ENCODE measurements around the gene CHRNA7. TPM values are rescaled to one million over a fixed set of nuclear protein-coding genes. Genes with fewer than 3 reads are reported as not detected.

The CHRNA7 gene
- total and polyA plus RNA-seq, 8 donors = 1.2 to 32.3 (median 24.6) TPM

GRCh38 chr15:32003558-32003957, 26.8 kb upstream of the CHRNA7 start:
- no peak for DNase-seq
- H3K36me3 ChIP-seq = no peaks in the 10 kb centered on the region
- TF ChIP-seq, protein P1, sequence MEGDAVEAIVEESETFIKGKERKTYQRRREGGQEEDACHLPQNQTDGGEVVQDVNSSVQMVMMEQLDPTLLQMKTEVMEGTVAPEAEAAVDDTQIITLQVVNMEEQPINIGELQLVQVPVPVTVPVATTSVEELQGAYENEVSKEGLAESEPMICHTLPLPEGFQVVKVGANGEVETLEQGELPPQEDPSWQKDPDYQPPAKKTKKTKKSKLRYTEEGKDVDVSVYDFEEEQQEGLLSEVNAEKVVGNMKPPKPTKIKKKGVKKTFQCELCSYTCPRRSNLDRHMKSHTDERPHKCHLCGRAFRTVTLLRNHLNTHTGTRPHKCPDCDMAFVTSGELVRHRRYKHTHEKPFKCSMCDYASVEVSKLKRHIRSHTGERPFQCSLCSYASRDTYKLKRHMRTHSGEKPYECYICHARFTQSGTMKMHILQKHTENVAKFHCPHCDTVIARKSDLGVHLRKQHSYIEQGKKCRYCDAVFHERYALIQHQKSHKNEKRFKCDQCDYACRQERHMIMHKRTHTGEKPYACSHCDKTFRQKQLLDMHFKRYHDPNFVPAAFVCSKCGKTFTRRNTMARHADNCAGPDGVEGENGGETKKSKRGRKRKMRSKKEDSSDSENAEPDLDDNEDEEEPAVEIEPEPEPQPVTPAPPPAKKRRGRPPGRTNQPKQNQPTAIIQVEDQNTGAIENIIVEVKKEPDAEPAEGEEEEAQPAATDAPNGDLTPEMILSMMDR (IDR thresholded peaks at IDR 0.05) = no peak
- intact Hi-C loops (cut with DNase I) = no loop called here
- H3K27ac ChIP-seq = no peak overlapping the region
- no peaks in the 10 kb centered on the region for H3K27me3 ChIP-seq
- no peak for ATAC-seq
- no peaks in the 10 kb centered on the region for H3K9me3 ChIP-seq
- H3K4me3 ChIP-seq = no peak overlapping the region
- no peaks in the 10 kb centered on the region for H3K4me1 ChIP-seq

- Histone ChIP-seq H3K9me3 (no peaks in the 10 kb centered on the region), H3K4me1 (no peaks in the 10 kb centered on the region), H3K4me3 (no peak overlapping the region), H3K27ac (no peak overlapping the region), H3K27me3 (no peaks in the 10 kb centered on the region), H3K36me3 (no peaks in the 10 kb centered on the region)
- TF ChIP-seq, protein P1 (IDR thresholded peaks at IDR 0.05) = no peak
- intact Hi-C loops (cut with DNase I) = no loop called here
- no peak for ATAC-seq
- no peak for DNase-seq
Observed at GRCh38 chr15:32004249-32004648, 26.1 kb upstream of the CHRNA7 start.

DNA sequence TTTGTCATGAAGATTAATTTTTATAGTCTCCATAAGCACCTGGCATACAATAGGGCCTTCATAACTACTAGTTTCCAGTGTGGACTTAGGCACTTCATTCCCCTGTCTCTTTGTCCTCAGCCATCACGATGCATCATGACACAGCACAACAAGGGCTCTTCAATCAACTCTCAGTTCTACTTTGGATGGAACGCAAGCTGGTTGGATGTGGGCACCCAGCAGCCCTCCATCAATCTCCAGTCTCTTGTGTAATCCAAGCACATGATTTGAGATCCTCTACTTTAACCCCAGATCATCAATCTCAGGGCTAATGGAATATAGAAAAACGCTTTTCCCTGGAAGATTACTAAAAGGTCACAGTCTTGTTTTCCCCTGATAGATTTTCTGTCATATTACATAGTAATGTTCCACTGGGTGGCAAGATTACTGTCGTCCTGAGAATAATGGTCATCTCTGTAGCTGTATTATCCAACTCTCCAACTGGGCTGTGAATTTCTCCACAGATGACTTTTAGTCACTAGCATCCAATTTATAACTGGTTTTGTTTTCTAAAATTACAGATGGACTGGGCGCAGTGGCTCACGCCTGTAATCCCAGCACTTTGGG, 22.9 kb upstream of the CHRNA7 start:
- Histone ChIP-seq H3K4me1 (no peaks in the 10 kb centered on the region), H3K9me3 (no peaks in the 10 kb centered on the region), H3K27ac (no peak overlapping the region), H3K36me3 (no peaks in the 10 kb centered on the region), H3K4me3 (no peak overlapping the region), H3K27me3 (no peaks in the 10 kb centered on the region)
- TF ChIP-seq, protein P1 (IDR thresholded peaks at IDR 0.05) = no peak
- DNase-seq = no peak
- intact Hi-C loops (cut with DNase I) = no loop called here
- no peak for ATAC-seq

- ATAC-seq (no peak), DNase-seq (no peak)
- Histone ChIP-seq H3K36me3 (no peaks in the 10 kb centered on the region), H3K9me3 (peaks cover 0 to 5% of the 10 kb centered on the region in 2 donors), H3K4me1 (no peaks in the 10 kb centered on the region), H3K27ac (no peak overlapping the region), H3K4me3 (no peak overlapping the region), H3K27me3 (no peaks in the 10 kb centered on the region)
- TF ChIP-seq, protein P1 (IDR thresholded peaks at IDR 0.05) = no peak
- intact Hi-C loops (cut with DNase I) = no loop called here
Observed at GRCh38 chr15:32014953-32015352, 15.4 kb upstream of the CHRNA7 start.

DNA sequence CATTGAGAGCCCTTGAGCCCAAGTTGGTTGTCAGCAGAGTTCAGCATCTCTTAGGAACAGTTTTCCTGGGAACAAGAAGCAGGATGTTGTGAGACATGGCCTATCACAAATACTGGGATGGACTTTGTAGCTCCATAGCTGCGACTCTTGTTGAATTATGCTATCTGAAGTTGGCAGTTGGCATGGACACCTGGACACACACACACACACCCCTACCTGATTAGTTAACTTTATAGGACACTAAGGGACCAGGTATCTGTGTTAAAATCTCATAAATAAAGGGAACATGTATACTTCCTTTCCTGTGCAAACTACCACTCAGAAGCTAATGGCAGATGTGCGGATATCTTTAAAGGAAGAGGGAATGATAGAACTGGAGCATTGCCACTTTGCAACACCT, 10.2 kb upstream of the CHRNA7 start:
- ATAC-seq = no peak
- Histone ChIP-seq H3K4me3 (no peak overlapping the region), H3K27me3 (peaks cover 0 to 5% of the 10 kb centered on the region in 2 donors), H3K27ac (no peak overlapping the region), H3K36me3 (no peaks in the 10 kb centered on the region), H3K9me3 (no peaks in the 10 kb centered on the region), H3K4me1 (no peaks in the 10 kb centered on the region)
- DNase-seq = no peak
- TF ChIP-seq, protein P1 (IDR thresholded peaks at IDR 0.05) = no peak
- intact Hi-C loops (cut with DNase I) = no loop called here
